Lung (tissue), 12 donors: ENCODE data around the gene WNT9B. TPM values are rescaled to one million over a fixed set of nuclear protein-coding genes. Genes with fewer than 3 reads are reported as not detected.

Experiments used
- ATAC-seq: fragments of 200-7000 bp; cut with Tn5 transposase; one replicate; pipeline ENCODE4 v1.9.1; 2020; ENCODE audit warnings: moderate number of reproducible peaks; ENCODE audit not compliant: insufficient read depth, low FRiP score
- DNase-seq, 3 donors: peaks; one replicate each; pipeline ENCODE4 v3.0.0-alpha.2; 2013 to 2017
- H3K27ac ChIP-seq, 2 donors: one replicate each; pipeline ENCODE4 v1.5.1; 2013; ENCODE audit warnings: mild to moderate bottlenecking in 2 of 2, moderate library complexity in 2 of 2, control low read depth in 1 of 2, inconsistent platforms in 1 of 2, low read depth in 1 of 2, low read length in 1 of 2
- H3K27me3 ChIP-seq, 3 donors: one replicate each; pipeline ENCODE4 v1.5.1; 2013; ENCODE audit warnings: low read length in 2 of 3; ENCODE audit not compliant: control insufficient read depth in 3 of 3, insufficient read depth in 3 of 3
- H3K36me3 ChIP-seq, 4 donors: one replicate each; pipeline ENCODE4 v1.5.1; 2013; ENCODE audit warnings: low read length in 4 of 4, mild to moderate bottlenecking in 1 of 4, moderate library complexity in 1 of 4; ENCODE audit not compliant: control insufficient read depth in 4 of 4, insufficient read depth in 4 of 4
- H3K4me1 ChIP-seq, 5 donors: one replicate each; pipeline ENCODE4 v1.5.1; 2013; ENCODE audit warnings: low read length in 5 of 5, mild to moderate bottlenecking in 2 of 5, moderate library complexity in 1 of 5; ENCODE audit not compliant: control insufficient read depth in 5 of 5, insufficient read depth in 5 of 5
- H3K4me3 ChIP-seq: one replicate; pipeline ENCODE4 v1.5.1; 2013; ENCODE audit warnings: mild to moderate bottlenecking, control low read depth, moderate library complexity
- H3K9ac ChIP-seq, 2 donors: one replicate each; pipeline ENCODE4 v1.5.1; 2013; ENCODE audit warnings: low read length in 2 of 2, control low read depth in 1 of 2; ENCODE audit not compliant: insufficient read depth in 1 of 2
- H3K9me3 ChIP-seq, 4 donors: one replicate each; pipeline ENCODE4 v1.5.1; 2013; ENCODE audit warnings: low read length in 3 of 4, mild to moderate bottlenecking in 1 of 4, moderate library complexity in 1 of 4; ENCODE audit not compliant: control insufficient read depth in 4 of 4, insufficient read depth in 3 of 4
- WGBS, 2 donors: extraction: QIAGEN DNeasy Blood & Tissue Kit; methylation state at CpG; one replicate each; pipeline ENCODE4 v1.1.7; 2013; 5-methylcytosine and 5-hydroxymethylcytosine counted together
- polyA plus RNA-seq, 2 donors: library from polyadenylated mRNA; stranded (reverse); fragments of 200-250 nt; gene quantifications; one replicate each; pipeline ENCODE4 v1.2.1, GENCODE V29; 2013
- total RNA-seq, 2 donors: library from RNA; depleted of rRNA in 1 of 2; stranded (reverse); fragments of >200 nt in 1 of 2; gene quantifications; one replicate each; pipeline ENCODE4 v1.2.1, GENCODE V29; 2014 to 2021
- TF ChIP-seq, protein P1 (sequence below): IDR thresholded peaks from 2 replicates; pipeline ENCODE4 v1.5.1; 2012; ENCODE audit warnings: mild to moderate bottlenecking; ENCODE audit errors: control extremely low read depth, extremely low read depth
- donor health status: control.
- donor health status: control.
- donor health status: Bipolar disorder and iron deficiency.
- donor health status: healthy.
- donor health status: DM: yes; HTN: yes; CAD: no.

WNT9B gene
- total and polyA plus RNA-seq, 4 donors: 0.11 to 0.33 (median 0.17) TPM

DNA sequence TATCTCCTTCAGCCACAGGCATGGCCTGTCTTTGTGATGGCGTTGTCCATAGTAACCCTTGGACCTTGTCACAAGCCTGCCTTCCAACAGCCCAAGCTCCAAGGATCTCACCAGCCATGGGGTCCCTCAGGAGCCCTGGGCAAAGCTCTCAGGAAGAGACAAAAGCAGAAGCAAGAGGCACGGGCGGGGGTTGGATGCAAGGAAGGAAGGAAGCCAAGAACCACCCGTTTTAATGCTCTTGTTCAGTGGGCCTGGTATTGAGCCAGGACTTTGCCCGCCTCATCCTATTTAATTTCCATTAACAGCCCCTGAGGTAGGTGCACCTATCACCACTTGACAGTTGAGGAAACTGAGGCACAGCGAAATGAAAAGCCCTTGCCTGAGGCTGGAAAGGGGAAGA lies 39.3 kb downstream of the WNT9B start:
- TF ChIP-seq, protein P1, sequence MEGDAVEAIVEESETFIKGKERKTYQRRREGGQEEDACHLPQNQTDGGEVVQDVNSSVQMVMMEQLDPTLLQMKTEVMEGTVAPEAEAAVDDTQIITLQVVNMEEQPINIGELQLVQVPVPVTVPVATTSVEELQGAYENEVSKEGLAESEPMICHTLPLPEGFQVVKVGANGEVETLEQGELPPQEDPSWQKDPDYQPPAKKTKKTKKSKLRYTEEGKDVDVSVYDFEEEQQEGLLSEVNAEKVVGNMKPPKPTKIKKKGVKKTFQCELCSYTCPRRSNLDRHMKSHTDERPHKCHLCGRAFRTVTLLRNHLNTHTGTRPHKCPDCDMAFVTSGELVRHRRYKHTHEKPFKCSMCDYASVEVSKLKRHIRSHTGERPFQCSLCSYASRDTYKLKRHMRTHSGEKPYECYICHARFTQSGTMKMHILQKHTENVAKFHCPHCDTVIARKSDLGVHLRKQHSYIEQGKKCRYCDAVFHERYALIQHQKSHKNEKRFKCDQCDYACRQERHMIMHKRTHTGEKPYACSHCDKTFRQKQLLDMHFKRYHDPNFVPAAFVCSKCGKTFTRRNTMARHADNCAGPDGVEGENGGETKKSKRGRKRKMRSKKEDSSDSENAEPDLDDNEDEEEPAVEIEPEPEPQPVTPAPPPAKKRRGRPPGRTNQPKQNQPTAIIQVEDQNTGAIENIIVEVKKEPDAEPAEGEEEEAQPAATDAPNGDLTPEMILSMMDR: no peak
- no peak overlapping the region for H3K27ac ChIP-seq
- peaks cover 0 to 4% (median 0%) of the 10 kb centered on the region in 3 donors for H3K27me3 ChIP-seq
- H3K4me3 ChIP-seq: no peak overlapping the region
- H3K4me1 ChIP-seq: peaks cover 0 to 25% (median 2%) of the 10 kb centered on the region in 5 donors
- H3K9me3 ChIP-seq: no peaks in the 10 kb centered on the region
- H3K9ac ChIP-seq: no peak overlapping the region
- H3K36me3 ChIP-seq: no peaks in the 10 kb centered on the region
- no peak for DNase-seq
- ATAC-seq: no peak
- WGBS, 2 donors: 42 to 62% methylated on average over 6 of the region's 6 CpGs

DNA sequence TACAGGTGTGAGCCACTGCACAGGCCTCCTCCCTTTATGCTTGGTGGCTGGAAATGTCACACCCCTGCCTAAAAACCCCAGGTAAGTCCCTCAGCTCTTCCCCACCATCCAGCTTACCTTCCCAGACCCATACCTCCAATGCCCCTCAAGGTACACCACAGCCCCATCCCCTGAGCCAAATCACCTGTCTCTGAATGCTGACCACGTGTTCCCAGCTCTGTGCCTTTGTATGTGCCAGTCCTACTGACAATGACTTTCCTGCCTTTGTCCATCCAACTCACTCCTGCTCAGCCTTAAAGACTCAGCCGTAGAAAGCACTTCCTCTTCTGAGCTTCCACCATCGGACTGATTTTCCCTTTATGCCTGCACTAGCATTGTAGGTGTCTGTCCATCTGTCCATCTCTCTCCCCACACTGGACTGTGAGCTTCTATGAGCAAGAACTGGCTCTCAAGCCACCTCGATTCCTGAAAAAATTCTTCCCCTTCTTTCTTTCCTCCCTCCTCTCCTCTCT lies 40.9 kb downstream of the WNT9B start:
- Histone ChIP-seq H3K4me3 (no peak overlapping the region), H3K27ac (no peak overlapping the region), H3K27me3 (peaks cover 0 to 4% (median 0%) of the 10 kb centered on the region in 3 donors), H3K36me3 (no peaks in the 10 kb centered on the region), H3K4me1 (peaks cover 0 to 21% (median 0%) of the 10 kb centered on the region in 5 donors), H3K9ac (no peak overlapping the region), H3K9me3 (no peaks in the 10 kb centered on the region)
- DNase-seq: no peak
- TF ChIP-seq, protein P1: no peak
- no peak for ATAC-seq
- 51 to 56% methylated on average over 4 of the region's 4 CpGs for WGBS, 2 donors

DNA sequence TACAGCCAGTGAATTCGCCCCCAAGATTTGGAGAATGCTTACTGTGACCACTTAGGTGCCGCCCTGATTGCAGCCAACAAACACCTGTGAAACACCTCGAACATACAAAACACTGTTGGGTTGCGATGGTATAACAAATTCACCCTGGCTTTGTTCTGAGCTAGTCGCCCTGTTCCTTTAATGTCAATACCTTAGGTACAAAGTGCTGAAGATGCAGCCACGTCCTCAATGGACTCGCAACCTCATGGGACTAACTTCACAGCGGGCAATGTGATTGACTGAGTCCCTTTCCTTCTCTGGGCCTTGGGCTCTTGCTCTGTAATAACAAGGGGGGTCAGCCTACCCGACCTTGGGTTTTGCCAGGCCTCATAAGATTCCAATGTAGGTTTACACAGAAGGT lies 42.6 kb downstream of the WNT9B start:
- Histone ChIP-seq H3K27me3 (peaks cover 0 to 1% (median 0%) of the 10 kb centered on the region in 3 donors), H3K4me1 (peaks cover 0 to 21% (median 0%) of the 10 kb centered on the region in 5 donors), H3K9ac (no peak overlapping the region), H3K4me3 (no peak overlapping the region), H3K9me3 (peaks cover 0 to 6% (median 0%) of the 10 kb centered on the region in 4 donors), H3K27ac (no peak overlapping the region), H3K36me3 (no peaks in the 10 kb centered on the region)
- 85 to 92% methylated on average over 9 of the region's 9 CpGs for WGBS, 2 donors
- TF ChIP-seq, protein P1: no peak
- no peak for DNase-seq
- ATAC-seq: no peak
